Ovary (tissue), 9 donors: Measurements from ENCODE around the gene BICC1. TPM values are rescaled to one million over a fixed set of nuclear protein-coding genes. Genes with fewer than 3 reads are reported as not detected.

ENCODE experiments used
- DNase-seq, 5 donors: peaks; one replicate each; pipeline ENCODE4 v3.0.0-alpha.2; 2019 to 2020
- H3K27ac ChIP-seq, 2 donors: fragments of 200-600 bp; one replicate each; pipeline versions ENCODE4 v1.5.1 to v1.8.0; 2019 to 2022
- H3K27me3 ChIP-seq: fragments of 200-600 bp; one replicate; pipeline ENCODE4 v1.8.0; 2022
- H3K36me3 ChIP-seq: fragments of 200-600 bp; sonication (generic); one replicate; pipeline ENCODE4 v1.5.1; 2019
- H3K4me1 ChIP-seq: one replicate; pipeline ENCODE4 v1.8.1; 2013; ENCODE audit warnings: mild to moderate bottlenecking, moderate library complexity; ENCODE audit not compliant: insufficient read depth
- H3K4me3 ChIP-seq: fragments of 200-600 bp; sonication (generic); one replicate; pipeline ENCODE4 v1.5.1; 2017
- H3K9me3 ChIP-seq, 2 donors: fragments of 200-600 bp in 1 of 2; sonication (generic) in 1 of 2; one replicate each; pipeline versions ENCODE4 v1.5.1 to v1.8.1; 2013 to 2019; ENCODE audit warnings: mild to moderate bottlenecking in 1 of 2, moderate library complexity in 1 of 2
- EP300 ChIP-seq: sonication (generic); formaldehyde crosslinking; IDR thresholded peaks from one replicate; pipeline ENCODE4 v1.6.1; 2017; ENCODE audit warnings: antibody characterized with exemption
- POLR2A ChIP-seq: fragments of 450-650 bp; IDR thresholded peaks from one replicate; pipeline ENCODE4 v1.6.1; 2017; ENCODE audit warnings: antibody characterized with exemption, mild to moderate bottlenecking, moderate library complexity
- WGBS, 3 donors: extraction: QIAGEN DNeasy Blood & Tissue Kit in 1 of 3; methylation state at CpG; one replicate each; pipeline versions ENCODE4 v1.1.5 to v1.1.7; 2013 to 2017; 5-methylcytosine and 5-hydroxymethylcytosine counted together
- intact Hi-C, 4 donors: fragments of 100-400 bp; cut with DNase I; formaldehyde crosslinking; loops; one replicate each; pipeline versions ENCODE4 v1.11.0 to v1.15.1; 2022 to 2023
- polyA plus RNA-seq, 2 donors: library from polyadenylated mRNA; stranded (reverse); fragments of 200-250 nt in 1 of 2; fragments of 350-450 nt in 1 of 2; fragmentation: Illumina TruSeq in 1 of 2; extraction: RNeasy Lipid Tissue Mini Kit (QIAGEN cat#74804) in 1 of 2; gene quantifications; one replicate each; pipeline ENCODE4 v1.2.3, GENCODE V29; 2013 to 2014
- total RNA-seq, 7 donors: library from RNA; depleted of rRNA in 2 of 7; stranded (reverse); fragments of >200 nt in 2 of 7; fragmentation: NEBNext Ultra II Directional in 3 of 7; extraction: Animal tissue kit (Norgen Biotek cat#: 25700) in 3 of 7; gene quantifications; one replicate each; pipeline versions ENCODE4 v1.1.0 to v1.2.4, GENCODE V29; 2016 to 2023
- TF ChIP-seq, protein P1 (sequence below), 3 donors: fragments of 450-650 bp in 2 of 3; fragments of 200-600 bp in 1 of 3; IDR thresholded peaks; one replicate each; pipeline versions ENCODE4 v1.5.1 to v1.8.0; 2016 to 2022; ENCODE audit warnings: antibody characterized with exemption in 3 of 3, mild to moderate bottlenecking in 1 of 3
- donor health status: DM: no; HTN: no; CAD: no; lungs with moderate emphysema.
- donor health status: DM: no; HTN: no; CAD: no.
- donor health status: Bipolar disorder and iron deficiency.
- donor health status: DM: yes; HTN: yes; CAD: no.
- donor health status: DM: no; HTN: no; CAD: no.
- donor health status: DM: yes; HTN: yes; CAD: no.

BICC1 gene
- total and polyA plus RNA-seq, 9 donors = 13.6 to 43.4 (median 23.5) TPM

DNA sequence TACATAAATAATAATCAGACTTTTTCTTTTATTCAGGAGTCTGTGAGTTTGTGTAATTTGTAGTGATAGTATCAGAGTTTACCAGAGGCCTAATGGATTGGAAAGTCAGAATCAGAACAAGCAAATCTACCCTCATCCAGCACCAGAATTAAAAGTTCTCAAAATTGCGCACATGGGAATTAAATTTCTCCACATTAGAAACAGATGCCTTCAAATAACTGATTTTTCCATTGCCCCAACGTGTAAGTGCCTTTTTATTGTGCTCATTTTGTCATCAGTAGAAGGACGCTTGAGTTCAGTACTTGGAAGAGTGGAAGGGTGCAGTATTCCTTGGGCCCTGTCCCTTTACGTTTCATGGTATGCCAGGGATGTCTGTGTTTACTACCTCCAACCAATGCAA, 32.8 kb downstream of the BICC1 start:
- no peaks in the 10 kb centered on the region for H3K36me3 ChIP-seq
- WGBS, 3 donors = 85 to 87% (median 87%) methylated on average over 4 of the region's 4 CpGs
- no peak overlapping the region for H3K27ac ChIP-seq
- H3K4me3 ChIP-seq = no peak overlapping the region
- intact Hi-C loops = no loop called here
- no peak for DNase-seq
- H3K4me1 ChIP-seq = peaks cover 5% of the 10 kb centered on the region
- TF ChIP-seq, protein P1, sequence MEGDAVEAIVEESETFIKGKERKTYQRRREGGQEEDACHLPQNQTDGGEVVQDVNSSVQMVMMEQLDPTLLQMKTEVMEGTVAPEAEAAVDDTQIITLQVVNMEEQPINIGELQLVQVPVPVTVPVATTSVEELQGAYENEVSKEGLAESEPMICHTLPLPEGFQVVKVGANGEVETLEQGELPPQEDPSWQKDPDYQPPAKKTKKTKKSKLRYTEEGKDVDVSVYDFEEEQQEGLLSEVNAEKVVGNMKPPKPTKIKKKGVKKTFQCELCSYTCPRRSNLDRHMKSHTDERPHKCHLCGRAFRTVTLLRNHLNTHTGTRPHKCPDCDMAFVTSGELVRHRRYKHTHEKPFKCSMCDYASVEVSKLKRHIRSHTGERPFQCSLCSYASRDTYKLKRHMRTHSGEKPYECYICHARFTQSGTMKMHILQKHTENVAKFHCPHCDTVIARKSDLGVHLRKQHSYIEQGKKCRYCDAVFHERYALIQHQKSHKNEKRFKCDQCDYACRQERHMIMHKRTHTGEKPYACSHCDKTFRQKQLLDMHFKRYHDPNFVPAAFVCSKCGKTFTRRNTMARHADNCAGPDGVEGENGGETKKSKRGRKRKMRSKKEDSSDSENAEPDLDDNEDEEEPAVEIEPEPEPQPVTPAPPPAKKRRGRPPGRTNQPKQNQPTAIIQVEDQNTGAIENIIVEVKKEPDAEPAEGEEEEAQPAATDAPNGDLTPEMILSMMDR (IDR thresholded peaks at IDR 0.05) = no peak
- TF ChIP-seq POLR2A (no peak), EP300 (no peak)
- H3K27me3 ChIP-seq = no peaks in the 10 kb centered on the region
- H3K9me3 ChIP-seq = no peaks in the 10 kb centered on the region

DNA sequence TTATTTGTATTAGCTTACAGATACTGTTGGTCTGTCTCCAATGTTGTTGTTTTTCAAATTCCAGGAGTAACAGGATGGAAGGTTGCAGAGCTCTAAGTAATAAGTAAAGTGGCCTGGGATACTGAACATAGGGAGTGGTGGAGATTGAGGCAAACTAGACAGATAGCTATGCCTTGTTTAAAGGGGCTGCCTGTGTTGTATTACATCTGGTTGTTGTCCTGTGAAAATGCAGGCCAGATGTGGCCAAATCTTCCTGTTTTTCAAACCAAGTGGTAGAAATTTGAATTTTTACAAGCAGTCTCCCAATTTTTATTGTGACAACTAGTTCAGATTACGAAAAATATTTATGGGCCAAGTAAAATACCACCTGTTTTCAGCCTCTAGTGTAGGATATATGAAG, 33.5 kb downstream of the BICC1 start:
- DNase-seq = no peak
- H3K27ac ChIP-seq = no peak overlapping the region
- intact Hi-C loops = no loop called here
- no peaks in the 10 kb centered on the region for H3K36me3 ChIP-seq
- no peak for TF ChIP-seq POLR2A
- TF ChIP-seq EP300 = no peak
- TF ChIP-seq, protein P1 (IDR thresholded peaks at IDR 0.05) = no peak
- H3K27me3 ChIP-seq = no peaks in the 10 kb centered on the region
- H3K4me3 ChIP-seq = no peak overlapping the region
- no peaks in the 10 kb centered on the region for H3K9me3 ChIP-seq
- H3K4me1 ChIP-seq = peaks cover 5% of the 10 kb centered on the region
- WGBS, 3 donors = 55 to 65% (median 59%) methylated on average over 1 of the region's 1 CpG

GRCh38 chr10:58546722-58547445, 34.2 kb downstream of the BICC1 start:
- no peak for DNase-seq
- H3K36me3 ChIP-seq = no peaks in the 10 kb centered on the region
- H3K27me3 ChIP-seq = no peaks in the 10 kb centered on the region
- TF ChIP-seq POLR2A (no peak), EP300 (no peak)
- TF ChIP-seq, protein P1 (IDR thresholded peaks at IDR 0.05) = no peak
- intact Hi-C loops = no loop called here
- no peak overlapping the region for H3K27ac ChIP-seq
- H3K4me1 ChIP-seq = peaks cover 5% of the 10 kb centered on the region
- 78 to 94% (median 79%) methylated on average over 2 of the region's 2 CpGs for WGBS, 3 donors
- no peak overlapping the region for H3K4me3 ChIP-seq
- H3K9me3 ChIP-seq = no peaks in the 10 kb centered on the region

GRCh38 chr10:58547963-58548362, 35.3 kb downstream of the BICC1 start:
- H3K9me3 ChIP-seq = no peaks in the 10 kb centered on the region
- intact Hi-C loops = no loop called here
- 73 to 83% (median 79%) methylated on average over 1 of the region's 1 CpG for WGBS, 3 donors
- no peaks in the 10 kb centered on the region for H3K36me3 ChIP-seq
- H3K27me3 ChIP-seq = no peaks in the 10 kb centered on the region
- H3K4me1 ChIP-seq = peaks cover 5% of the 10 kb centered on the region
- no peak overlapping the region for H3K27ac ChIP-seq
- TF ChIP-seq, protein P1 (IDR thresholded peaks at IDR 0.05) = no peak
- TF ChIP-seq POLR2A (no peak), EP300 (no peak)
- no peak for DNase-seq
- no peak overlapping the region for H3K4me3 ChIP-seq
